Neural progenitor cell (in vitro differentiated cells): ENCODE measurements around the gene DUSP23. TPM values are rescaled to one million over a fixed set of nuclear protein-coding genes. Genes with fewer than 3 reads are reported as not detected.

Experiments
- DNase-seq: peaks from one replicate; pipeline ENCODE4 v3.0.0-alpha.2; 2016; ENCODE audit warnings: low spot score
- H2AFZ ChIP-seq: fragments of 200-600 bp; sonication (generic); replicated peaks from 2 replicates; pipeline ENCODE4 v1.6.1; 2016; ENCODE audit warnings: antibody characterized with exemption
- H3F3A ChIP-seq: fragments of 200-600 bp; sonication (generic); 2 replicates; pipeline ENCODE4 v1.6.1; 2016; ENCODE audit warnings: antibody characterized with exemption, low read depth
- H3K27ac ChIP-seq: fragments of 200-600 bp; sonication (generic); 2 replicates; pipeline ENCODE4 v1.5.1; 2016; ENCODE audit warnings: mild to moderate bottlenecking
- H3K27me3 ChIP-seq: fragments of 200-600 bp; sonication (generic); 2 replicates; pipeline ENCODE4 v1.6.1; 2016; ENCODE audit warnings: mild to moderate bottlenecking, moderate library complexity
- H3K36me3 ChIP-seq: fragments of 200-600 bp; sonication (generic); 2 replicates; pipeline ENCODE4 v1.5.1; 2016
- H3K4me1 ChIP-seq: fragments of 200-600 bp; sonication (generic); 2 replicates; pipeline ENCODE4 v1.6.1; 2016; ENCODE audit warnings: mixed run types
- H3K4me2 ChIP-seq: fragments of 200-600 bp; sonication (generic); 2 replicates; pipeline ENCODE4 v1.6.1; 2016
- H3K4me3 ChIP-seq: fragments of 200-600 bp; sonication (generic); 2 replicates; pipeline ENCODE4 v1.5.1; 2016
- H3K79me2 ChIP-seq: fragments of 200-600 bp; sonication (generic); 2 replicates; pipeline ENCODE4 v1.6.1; 2016; ENCODE audit warnings: low read depth
- H3K9ac ChIP-seq: fragments of 200-600 bp; sonication (generic); 2 replicates; pipeline ENCODE4 v1.6.1; 2016
- H3K9me3 ChIP-seq: fragments of 200-600 bp; sonication (generic); 2 replicates; pipeline ENCODE4 v1.5.1; 2016; ENCODE audit warnings: low read depth
- H4K20me1 ChIP-seq: fragments of 200-600 bp; sonication (generic); 2 replicates; pipeline ENCODE4 v1.6.1; 2016; ENCODE audit warnings: low read depth
- H3K27ac Mint-ChIP-seq: 3 replicates; pipeline ENCODE4 v1.8.0; 2021; ENCODE audit warnings: mixed read lengths
- H3K27me3 Mint-ChIP-seq: 2 replicates; pipeline ENCODE4 v1.8.0; 2022; ENCODE audit warnings: low read depth, mild to moderate bottlenecking, inconsistent platforms, moderate library complexity, mixed read lengths; ENCODE audit not compliant: insufficient read depth
- H3K36me3 Mint-ChIP-seq: 3 replicates; pipeline ENCODE4 v1.8.0; 2021; ENCODE audit warnings: mixed read lengths
- H3K4me1 Mint-ChIP-seq: 3 replicates; pipeline ENCODE4 v1.8.0; 2021; ENCODE audit warnings: mixed read lengths
- H3K4me3 Mint-ChIP-seq: 3 replicates; pipeline ENCODE4 v1.8.0; 2021; ENCODE audit warnings: mild to moderate bottlenecking, moderate library complexity, mixed read lengths
- H3K9me3 Mint-ChIP-seq: 3 replicates; pipeline ENCODE4 v1.8.0; 2020; ENCODE audit warnings: mixed read lengths
- EZH2 ChIP-seq: fragments of 200-600 bp; sonication (generic); IDR thresholded peaks from 2 replicates; pipeline ENCODE4 v1.6.1; 2017; ENCODE audit warnings: antibody characterized with exemption, mild to moderate bottlenecking, moderate library complexity
- EZH2phosphoT487 ChIP-seq: fragments of 200-600 bp; sonication (generic); IDR thresholded peaks from 2 replicates; pipeline ENCODE4 v1.6.1; 2017; ENCODE audit warnings: antibody characterized with exemption
- total RNA-seq: library from RNA; depleted of rRNA; stranded (reverse); fragments of >200 nt; gene quantifications from 2 replicates; pipeline ENCODE4 v1.2.3, GENCODE V29; 2015; ENCODE audit warnings: low replicate concordance
- TF ChIP-seq, protein P1 (sequence below): fragments of 200-600 bp; sonication (generic); IDR thresholded peaks from 2 replicates; pipeline ENCODE4 v1.5.1; 2017; ENCODE audit warnings: antibody characterized with exemption, mild to moderate bottlenecking

The DUSP23 gene
- total RNA-seq, 1 donor from 2014 or later, result 3.1 TPM

DNA sequence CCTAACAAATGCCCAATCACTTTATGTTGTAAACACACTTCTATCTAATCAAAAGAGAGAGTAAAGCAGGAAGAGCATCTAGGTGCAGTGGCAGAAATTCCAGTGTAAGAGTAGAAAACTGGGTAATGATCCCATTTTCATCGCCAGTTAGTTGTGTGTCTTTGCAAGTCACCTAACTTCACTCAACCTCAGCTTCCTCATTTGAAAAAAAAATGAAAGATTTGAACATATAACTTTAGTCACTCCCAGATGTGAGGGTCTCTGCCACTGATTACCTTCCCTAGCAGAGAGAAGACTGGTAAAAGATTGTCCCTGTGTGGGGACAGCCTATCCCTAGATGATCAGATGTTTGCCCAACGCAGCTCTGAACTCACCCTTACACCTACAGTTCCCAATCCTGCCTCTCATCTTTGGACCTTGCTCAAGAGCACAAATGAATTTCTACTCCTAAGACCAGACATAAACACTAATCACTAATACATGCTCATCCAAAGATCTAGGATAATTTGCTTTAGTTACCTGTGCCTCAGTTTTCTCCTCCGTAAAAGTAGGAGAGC, 25.2 kb upstream of the DUSP23 start:
- no peak for DNase-seq
- no peaks in the 10 kb centered on the region for H3K9me3 ChIP-seq
- Mint-ChIP-seq H3K27me3 (peaks cover 3% of the 10 kb centered on the region), H3K27ac (no peak overlapping the region), H3K9me3 (no peaks in the 10 kb centered on the region), H3K4me3 (no peak overlapping the region), H3K4me1 (no peaks in the 10 kb centered on the region), H3K36me3 (no peaks in the 10 kb centered on the region)
- H4K20me1 ChIP-seq, result no peaks in the 10 kb centered on the region
- no peak overlapping the region for H3K4me3 ChIP-seq
- H3K79me2 ChIP-seq, result no peaks in the 10 kb centered on the region
- TF ChIP-seq, protein P1, sequence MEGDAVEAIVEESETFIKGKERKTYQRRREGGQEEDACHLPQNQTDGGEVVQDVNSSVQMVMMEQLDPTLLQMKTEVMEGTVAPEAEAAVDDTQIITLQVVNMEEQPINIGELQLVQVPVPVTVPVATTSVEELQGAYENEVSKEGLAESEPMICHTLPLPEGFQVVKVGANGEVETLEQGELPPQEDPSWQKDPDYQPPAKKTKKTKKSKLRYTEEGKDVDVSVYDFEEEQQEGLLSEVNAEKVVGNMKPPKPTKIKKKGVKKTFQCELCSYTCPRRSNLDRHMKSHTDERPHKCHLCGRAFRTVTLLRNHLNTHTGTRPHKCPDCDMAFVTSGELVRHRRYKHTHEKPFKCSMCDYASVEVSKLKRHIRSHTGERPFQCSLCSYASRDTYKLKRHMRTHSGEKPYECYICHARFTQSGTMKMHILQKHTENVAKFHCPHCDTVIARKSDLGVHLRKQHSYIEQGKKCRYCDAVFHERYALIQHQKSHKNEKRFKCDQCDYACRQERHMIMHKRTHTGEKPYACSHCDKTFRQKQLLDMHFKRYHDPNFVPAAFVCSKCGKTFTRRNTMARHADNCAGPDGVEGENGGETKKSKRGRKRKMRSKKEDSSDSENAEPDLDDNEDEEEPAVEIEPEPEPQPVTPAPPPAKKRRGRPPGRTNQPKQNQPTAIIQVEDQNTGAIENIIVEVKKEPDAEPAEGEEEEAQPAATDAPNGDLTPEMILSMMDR, result no peak
- no peak for TF ChIP-seq EZH2
- TF ChIP-seq EZH2phosphoT487, result no peak
- no peak overlapping the region for H2AFZ ChIP-seq
- no peak overlapping the region for H3K27ac ChIP-seq
- H3K27me3 ChIP-seq, result no peaks in the 10 kb centered on the region
- no peaks in the 10 kb centered on the region for H3F3A ChIP-seq
- H3K4me1 ChIP-seq, result no peaks in the 10 kb centered on the region
- H3K4me2 ChIP-seq, result no peak overlapping the region
- H3K9ac ChIP-seq, result no peak overlapping the region
- no peaks in the 10 kb centered on the region for H3K36me3 ChIP-seq

DNA sequence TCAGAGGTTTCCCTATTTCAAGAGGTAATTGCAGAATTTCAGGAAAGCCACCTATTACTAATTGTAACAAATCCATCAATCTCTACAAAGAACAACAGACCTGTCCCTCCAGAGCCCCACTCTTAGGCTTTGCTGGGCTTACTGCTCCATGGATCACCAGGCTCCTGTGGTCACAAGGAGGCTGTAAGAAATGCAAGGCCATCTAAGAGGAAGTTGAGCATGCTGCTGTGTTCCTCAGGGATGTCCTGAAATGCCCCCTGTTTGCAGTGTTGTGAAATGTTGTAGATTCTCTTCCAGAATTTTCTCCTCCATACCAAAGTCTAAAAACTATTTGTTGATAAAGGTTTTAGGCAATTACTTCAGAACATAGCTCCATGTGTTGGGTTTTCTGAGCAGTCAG, 24.4 kb upstream of the DUSP23 start:
- Histone ChIP-seq H3K36me3 (no peaks in the 10 kb centered on the region), H3K4me2 (no peak overlapping the region), H3K27me3 (no peaks in the 10 kb centered on the region), H3K4me3 (no peak overlapping the region), H3K4me1 (no peaks in the 10 kb centered on the region), H3K9me3 (no peaks in the 10 kb centered on the region), H3K27ac (no peak overlapping the region), H3K79me2 (no peaks in the 10 kb centered on the region), H4K20me1 (no peaks in the 10 kb centered on the region), H2AFZ (no peak overlapping the region), H3F3A (no peaks in the 10 kb centered on the region), H3K9ac (no peak overlapping the region)
- Mint-ChIP-seq H3K36me3 (no peaks in the 10 kb centered on the region), H3K4me3 (no peak overlapping the region), H3K9me3 (no peaks in the 10 kb centered on the region), H3K27me3 (peaks cover 3% of the 10 kb centered on the region), H3K27ac (no peak overlapping the region), H3K4me1 (no peaks in the 10 kb centered on the region)
- TF ChIP-seq, protein P1, result no peak
- no peak for TF ChIP-seq EZH2phosphoT487
- no peak for TF ChIP-seq EZH2
- DNase-seq, result no peak

DNA sequence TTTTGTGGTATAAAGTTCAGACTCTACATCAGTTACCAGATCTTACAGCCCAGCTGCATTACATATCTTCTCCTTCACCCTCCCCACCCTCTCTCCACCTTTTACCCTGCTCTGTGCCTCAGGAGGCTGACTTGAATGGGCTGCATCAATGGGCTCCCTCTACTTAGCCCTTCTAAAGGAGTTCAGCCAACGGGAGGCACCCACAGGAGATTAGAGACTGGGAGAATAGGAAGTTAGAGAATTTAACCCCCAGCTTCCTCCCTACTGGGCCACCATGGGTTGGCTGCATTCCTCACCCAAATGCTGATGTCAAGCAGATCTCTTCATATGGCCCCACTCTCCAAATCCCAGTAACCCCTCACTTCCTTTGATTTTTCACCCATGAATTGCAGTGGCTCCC, 17.1 kb upstream of the DUSP23 start:
- no peaks in the 10 kb centered on the region for H3K36me3 Mint-ChIP-seq
- no peaks in the 10 kb centered on the region for H3K9me3 ChIP-seq

More for the DNA sequence above, 17.1 kb upstream of the DUSP23 start:
- H3K27me3 Mint-ChIP-seq, result peaks cover 2% of the 10 kb centered on the region
- DNase-seq, result peak; percentile 8
- no peak overlapping the region for H3K4me3 Mint-ChIP-seq
- Histone ChIP-seq H3K36me3 (no peaks in the 10 kb centered on the region), H3K4me2 (no peak overlapping the region), H4K20me1 (no peaks in the 10 kb centered on the region), H3K4me3 (no peak overlapping the region), H3K9ac (no peak overlapping the region), H3K27ac (no peak overlapping the region), H3F3A (no peaks in the 10 kb centered on the region), H2AFZ (no peak overlapping the region), H3K27me3 (no peaks in the 10 kb centered on the region), H3K79me2 (no peaks in the 10 kb centered on the region), H3K4me1 (peaks cover 6% of the 10 kb centered on the region)
- TF ChIP-seq EZH2phosphoT487, result no peak
- TF ChIP-seq, protein P1, result no peak
- TF ChIP-seq EZH2, result no peak
- no peaks in the 10 kb centered on the region for H3K4me1 Mint-ChIP-seq
- H3K9me3 Mint-ChIP-seq, result no peaks in the 10 kb centered on the region
- H3K27ac Mint-ChIP-seq, result no peak overlapping the region
